ENCODE measurements around the gene HES7. TPM values are rescaled to one million over a fixed set of nuclear protein-coding genes. Genes with fewer than 3 reads are reported as not detected.
"Not testable (repeated sequence)": the region's sequence is repeated elsewhere in the genome, so short reads cannot be mapped to it uniquely, and the experiment has no call there.

Gene HES7
- total RNA-seq, 1 donor: under 0.01 TPM

DNA sequence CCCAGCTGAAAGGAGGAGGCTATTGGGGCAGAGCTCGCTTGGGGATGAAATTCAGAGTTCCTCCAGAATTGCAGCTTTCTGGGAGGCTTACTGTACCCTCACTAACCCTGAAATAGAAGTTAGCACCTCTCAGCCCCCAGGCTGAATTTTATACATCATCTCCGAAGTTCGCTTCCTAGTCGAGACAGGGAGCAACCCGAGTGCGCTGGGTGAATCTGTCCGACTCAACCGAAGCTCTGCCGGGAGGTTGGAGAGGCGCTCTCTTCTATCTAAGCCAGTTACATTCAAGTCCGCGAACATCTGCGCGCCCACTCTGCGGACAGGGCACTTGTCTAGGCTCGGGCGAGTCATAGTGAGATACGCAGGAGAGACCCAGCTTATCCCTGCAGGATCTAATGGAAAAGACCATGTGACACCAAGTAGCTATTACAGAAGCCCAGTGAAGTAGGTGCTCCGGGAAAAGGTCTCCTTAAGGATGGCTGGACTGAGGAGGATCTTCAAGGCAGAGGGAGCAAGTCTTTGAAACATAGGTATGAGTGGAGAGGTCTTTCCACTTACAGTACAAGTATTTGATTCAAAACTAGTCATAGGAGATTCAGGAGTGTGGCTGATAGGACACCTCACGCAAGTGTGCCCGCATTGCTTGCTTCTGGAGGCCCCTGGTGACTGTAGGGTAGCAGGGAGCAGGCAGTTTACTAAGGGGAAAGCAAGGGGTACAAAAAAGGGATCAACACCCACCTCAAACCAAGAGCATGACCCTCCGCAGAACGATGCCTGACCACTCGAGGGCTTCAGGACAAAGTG lies 646 bp upstream of the HES7 start:
- no peak for DNase-seq (ENCODE audit: low read depth in 2 of 3, low spot score in 2 of 3)

DNA sequence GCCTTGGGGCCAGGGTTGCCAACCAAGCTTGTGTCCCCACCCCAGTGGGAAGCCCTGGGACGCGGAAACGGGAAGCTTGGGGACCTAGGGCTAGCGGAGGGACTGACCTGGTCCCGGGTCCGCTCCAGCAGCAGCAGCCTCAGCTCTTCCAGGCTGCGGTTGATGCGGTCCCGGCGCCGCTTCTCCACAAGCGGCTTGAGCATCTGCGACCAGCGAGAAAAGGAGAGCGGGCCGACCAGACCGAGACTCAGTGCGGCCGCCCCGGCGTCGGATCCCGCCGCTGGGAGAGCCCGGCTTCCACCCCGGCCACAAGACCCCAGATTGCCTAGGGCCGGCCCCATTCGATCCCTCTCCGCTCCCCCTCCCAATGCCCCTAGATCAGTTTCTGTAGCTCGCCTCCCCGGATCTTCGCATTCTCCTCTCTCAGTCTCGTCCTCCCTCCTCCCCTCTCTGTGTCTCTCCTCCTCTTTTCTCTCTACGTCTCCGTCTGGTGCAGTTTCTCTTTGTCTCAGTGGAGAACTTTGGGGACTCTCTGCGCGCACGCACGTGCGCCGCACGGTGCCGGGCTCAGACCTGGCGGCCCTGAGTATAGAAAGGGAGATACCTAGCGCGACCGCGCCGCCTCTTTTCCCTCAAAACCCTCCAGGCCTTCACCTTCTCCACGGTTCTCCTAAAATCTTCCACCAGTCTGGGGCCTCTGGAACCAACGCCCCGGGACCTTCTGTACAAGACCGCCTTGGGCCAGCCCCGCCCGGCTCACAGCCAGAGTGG lies 797 bp downstream of the HES7 start:
- no peak for DNase-seq (ENCODE audit: low read depth in 2 of 3, low spot score in 2 of 3)

DNA sequence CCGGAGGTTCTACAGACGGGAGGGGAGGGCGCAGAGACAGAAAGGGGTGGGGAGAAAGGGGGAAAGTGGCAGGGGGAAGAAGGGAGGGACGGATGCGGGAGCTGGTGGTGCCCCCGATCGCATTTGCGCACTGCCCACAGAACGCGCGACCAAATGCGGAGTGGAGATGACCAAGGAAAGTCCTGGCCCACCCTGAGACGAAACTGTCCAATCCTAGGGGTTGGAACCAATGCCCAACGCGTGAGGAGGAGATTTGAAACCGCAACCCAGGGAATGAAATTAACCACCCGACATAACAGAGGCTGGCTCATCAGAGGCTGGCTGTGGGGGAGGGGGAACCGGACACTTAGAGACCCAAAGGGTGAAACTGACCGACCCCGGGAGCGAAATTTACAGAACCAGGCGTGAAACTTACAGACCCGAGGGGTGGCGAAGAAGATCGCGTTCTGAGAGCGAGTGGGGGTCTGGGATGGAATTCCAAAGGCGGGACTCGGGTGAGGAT lies 1.4 kb downstream of the HES7 start:
- no peak for DNase-seq (ENCODE audit: low read depth in 2 of 3, low spot score in 2 of 3)

DNA sequence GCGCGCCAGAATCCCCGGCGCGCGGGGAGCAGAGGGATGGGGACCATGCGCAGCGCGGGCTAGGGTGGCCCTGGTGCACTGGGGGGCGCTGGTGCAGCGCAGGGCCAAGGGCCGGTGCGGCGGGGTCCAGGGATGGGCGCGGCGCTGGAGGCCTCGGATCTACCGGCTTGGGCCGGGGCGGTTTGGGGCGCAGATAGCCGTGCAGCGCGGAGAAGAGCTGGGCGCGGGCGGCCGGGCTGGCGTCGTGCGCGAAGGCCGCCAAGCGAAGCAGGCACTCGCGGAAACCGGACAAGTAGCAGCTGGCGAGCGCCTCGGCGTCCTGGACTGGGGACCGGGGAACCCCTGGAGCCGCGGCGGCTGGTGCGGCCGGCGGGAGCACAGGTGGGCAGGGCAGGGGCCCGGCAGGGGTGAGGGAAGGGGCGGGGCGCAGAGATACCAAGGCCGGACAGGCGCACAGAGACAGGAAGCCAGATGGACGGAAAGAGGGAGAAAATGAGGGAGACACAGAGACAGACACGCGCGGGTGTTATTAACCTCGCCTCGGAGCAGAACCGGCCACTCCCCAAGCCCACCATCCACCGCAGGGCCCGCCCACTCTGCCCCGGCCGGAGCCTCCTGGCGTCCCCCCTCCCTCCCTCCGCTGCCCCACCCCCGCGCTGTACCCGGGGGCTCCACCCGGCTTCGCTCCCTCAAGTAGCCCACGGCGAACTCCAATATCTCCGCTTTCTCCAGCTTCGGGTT lies 2.1 kb downstream of the HES7 start:
- peak in 2 of 3 donors; percentile 65 to 77 for DNase-seq (ENCODE audit: low read depth in 2 of 3, low spot score in 2 of 3)

DNA sequence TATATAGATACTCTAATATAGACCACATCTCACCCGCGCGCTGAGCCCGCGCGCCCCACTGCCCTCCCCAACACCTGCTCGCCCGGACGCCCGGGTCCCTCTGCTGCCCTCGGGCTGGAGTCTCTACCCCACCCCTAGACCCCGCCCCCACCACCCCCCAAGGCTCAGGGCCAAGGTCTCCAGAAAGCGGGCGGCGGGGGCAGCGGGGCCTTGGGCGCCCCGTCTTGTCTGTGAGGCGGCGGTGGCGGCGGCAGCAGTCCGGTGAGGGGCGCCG lies 2.6 kb downstream of the HES7 start:
- no peak for DNase-seq (ENCODE audit: low read depth in 2 of 3, low spot score in 2 of 3)

DNA sequence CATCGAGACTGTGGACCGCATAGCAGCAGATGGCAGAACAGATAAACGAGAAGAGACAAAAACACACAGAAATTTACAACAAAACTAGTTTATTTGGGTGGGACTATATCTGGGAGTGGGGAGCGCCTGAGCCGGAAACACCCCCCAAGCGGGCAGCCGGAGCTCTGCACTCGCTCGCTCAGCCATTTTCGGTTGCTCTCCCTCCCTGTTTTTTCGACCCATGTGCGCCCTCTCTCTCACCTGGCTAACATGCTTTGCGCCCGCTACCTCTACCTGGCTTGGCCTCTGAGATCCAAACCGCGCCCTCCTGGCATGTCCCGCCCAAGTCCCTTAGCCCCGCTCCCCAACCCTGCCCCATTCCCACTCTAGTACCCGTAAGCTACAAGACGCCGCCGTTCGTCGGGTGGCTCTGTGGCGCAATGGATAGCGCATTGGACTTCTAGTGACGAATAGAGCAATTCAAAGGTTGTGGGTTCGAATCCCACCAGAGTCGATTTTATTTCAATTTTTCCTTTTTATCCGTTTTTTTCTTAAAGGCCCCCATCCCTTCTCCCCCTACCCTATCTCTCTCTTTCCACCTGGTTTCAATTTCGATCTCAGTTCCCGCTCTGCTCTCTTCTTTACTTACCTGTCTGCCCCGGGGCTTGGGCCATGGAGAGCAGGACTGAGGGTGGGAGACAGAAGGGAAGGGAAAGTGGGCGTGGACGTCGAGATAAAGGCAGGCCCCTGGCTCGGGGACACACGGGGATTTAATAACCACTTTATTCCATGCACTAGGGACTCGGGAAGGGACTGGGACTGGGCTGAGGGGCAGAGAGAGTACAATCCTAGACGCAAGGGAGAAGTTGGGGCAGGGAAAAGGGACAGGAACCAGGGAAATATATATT lies 3.1 kb downstream of the HES7 start:
- peak in 1 of 3 donors; percentile 70 for DNase-seq (ENCODE audit: low read depth in 2 of 3, low spot score in 2 of 3)

DNA sequence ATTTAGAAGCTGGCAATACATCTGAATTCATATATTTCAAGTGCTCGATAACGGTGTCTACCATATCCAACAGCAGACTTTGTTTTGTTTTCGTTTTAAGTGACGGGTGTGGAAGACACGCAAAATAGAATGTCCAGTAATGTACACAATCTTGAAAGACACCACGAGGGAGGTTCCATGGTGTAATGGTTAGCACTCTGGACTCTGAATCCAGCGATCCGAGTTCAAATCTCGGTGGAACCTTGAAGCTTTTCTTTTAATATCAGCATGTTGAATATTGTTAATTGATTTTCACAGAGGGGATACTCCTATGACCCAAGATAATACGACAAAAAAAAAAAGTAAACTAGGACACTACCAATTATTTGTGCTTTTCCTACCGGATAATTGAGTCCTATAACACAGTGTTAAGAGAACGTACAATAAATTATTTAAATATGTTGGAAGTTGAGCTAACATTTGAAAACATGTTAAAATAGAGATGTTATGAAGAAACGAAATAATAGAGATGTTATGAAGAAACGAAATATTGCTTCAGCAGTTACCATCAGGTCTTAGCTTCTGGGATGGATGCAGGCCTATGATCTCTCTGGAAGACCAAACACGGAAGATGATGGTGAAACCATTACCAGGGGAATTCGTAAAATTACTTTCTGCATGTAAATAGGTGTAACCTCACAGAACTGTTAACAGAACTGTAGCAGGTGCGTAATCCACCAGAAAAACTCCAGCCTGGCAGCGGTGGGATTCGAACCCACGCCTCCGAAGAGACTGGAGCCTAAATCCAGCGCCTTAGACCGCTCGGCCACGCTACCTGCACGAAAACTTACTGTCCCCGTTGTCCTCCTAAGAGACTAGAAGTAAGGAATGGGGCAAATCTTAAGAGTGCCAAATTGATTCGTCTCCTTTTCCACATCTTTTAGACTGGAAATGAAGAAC lies 4.1 kb downstream of the HES7 start:
- peak; percentile 83 to 98 (median 89) for DNase-seq (ENCODE audit: low read depth in 2 of 3, low spot score in 2 of 3)

DNA sequence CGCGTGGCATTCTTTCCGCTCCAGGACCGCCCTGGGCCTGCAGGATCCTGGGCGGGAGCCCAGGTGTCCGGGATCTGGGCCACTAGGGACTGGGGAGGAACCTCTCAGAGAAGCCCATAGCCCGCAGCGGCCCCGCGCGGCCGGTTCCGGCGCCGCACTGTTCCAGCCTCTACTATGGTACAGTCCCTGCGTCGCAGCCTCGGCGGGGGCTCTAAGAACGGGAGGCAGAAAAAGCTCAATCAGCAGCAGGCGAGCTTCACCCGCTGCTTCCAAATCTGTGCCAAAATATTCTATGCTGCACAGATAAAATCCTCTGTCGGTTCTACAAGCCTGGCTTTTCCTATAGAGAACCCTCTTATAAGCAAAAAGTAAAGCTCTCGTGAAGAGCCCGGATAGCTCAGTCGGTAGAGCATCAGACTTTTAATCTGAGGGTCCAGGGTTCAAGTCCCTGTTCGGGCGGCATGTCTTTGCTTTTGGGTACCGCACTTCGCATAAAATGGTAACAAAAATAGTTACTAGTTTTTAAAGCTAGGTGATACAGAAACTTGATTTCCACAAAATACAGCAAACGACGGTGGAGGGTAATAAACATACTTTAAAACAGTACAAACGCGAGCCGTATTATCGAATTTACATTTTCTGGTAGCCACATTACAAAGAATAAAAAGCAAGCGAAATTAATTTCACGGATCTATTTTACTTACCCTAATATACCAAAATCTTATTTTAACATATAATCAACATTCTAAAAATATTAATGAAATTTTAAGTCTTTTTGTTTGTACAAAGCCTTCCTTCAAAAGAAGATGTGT lies 4.9 kb downstream of the HES7 start:
- DNase-seq (ENCODE audit: low read depth in 2 of 3, low spot score in 2 of 3): peak; percentile 72 to 91 (median 83)

DNA sequence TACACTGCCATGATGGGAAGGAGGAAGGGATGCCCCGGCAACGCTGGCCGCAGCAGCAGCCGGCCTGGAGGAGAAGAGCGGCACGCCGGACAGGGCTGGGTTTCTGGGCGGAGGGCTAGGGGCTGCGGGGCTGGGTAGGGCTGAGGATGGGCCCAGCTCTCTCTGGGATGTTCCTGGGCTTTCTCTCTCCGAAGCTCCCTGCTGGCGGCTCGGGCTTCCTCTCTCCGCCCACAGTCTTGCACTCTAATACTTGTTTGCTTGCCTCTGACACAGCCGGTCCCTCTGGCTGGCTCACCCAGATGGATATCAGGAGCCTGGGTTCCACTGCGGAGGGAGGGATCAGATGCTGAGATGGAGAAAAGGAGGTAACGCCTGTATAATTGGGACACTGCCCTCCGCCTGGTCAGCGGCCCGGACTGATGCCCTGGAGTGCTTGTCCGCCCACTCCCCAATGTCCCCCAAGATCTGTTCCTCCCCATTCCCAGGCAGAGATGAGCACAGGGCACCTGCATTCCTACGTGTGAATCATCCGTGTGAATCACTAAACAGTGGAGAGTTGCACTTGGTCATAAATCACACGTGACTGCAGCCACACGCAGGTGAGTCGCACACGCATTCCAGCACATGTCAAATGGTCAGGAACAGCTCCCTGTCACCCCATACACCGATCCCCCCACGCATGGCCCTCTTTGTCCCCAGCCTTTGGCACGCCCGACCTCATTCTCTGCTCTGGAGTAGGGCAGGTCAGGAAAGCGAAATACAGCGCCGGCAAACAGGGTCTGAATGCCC lies 5.7 kb downstream of the HES7 start, which contains the start of gene ALOXE3:
ALOXE3 (minus strand) TSS at position 535 of the 789 bp plus-strand sequence; CDS start at position 11, 524 bp downstream.
- no peak for DNase-seq (ENCODE audit: low read depth in 2 of 3, low spot score in 2 of 3)

DNA sequence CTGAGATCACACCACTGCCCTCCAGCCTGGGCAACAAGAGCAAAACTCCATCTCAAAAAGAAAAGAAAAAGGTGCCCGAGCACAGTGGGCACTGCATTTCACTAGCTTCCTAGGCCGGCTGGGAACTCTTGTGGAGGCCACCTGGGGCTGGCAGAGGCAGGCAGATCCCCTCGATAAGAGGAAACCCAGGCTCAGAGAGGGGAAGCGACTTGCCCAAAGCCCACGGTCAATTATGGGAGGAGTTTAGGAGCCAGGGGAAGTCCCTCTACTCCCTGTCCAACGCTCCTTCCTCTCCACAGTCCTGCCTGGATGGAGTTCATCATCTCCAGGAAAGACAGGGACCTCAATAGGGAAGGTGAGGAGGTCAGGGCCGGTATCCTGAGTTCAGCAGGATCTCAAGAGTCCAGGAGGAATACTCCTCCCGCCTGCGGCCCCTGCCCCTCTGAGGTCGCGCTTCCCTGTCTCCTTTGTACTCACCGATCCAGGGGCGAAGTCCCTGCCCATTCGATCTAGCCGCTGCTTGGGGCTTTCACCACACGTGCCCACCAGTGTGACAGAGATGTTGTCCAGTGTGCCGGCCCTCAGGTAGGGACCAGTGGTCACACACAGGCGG lies 6.4 kb downstream of the HES7 start:
- no peak for DNase-seq (ENCODE audit: low read depth in 2 of 3, low spot score in 2 of 3)

DNA sequence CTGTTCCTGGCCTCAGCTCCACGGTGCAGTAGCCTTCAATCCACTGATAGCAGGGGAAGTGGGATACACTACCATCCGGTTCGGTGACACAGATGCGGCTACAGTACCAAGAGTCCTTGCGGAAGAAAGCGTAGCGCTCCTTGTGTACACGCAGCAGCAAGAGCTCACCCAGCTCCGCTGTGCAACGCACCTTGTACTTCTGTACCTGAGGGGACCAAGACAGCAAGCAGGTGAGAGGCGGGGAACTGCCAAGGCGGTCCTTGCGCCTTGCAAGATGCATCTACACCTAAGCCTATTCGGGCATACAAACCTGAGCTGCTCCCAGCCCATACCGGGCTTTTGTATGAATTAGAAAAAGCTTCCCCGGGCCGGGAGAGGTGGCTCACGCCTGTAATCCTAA lies 7.1 kb downstream of the HES7 start:
- DNase-seq (ENCODE audit: low read depth in 2 of 3, low spot score in 2 of 3): no peak

DNA sequence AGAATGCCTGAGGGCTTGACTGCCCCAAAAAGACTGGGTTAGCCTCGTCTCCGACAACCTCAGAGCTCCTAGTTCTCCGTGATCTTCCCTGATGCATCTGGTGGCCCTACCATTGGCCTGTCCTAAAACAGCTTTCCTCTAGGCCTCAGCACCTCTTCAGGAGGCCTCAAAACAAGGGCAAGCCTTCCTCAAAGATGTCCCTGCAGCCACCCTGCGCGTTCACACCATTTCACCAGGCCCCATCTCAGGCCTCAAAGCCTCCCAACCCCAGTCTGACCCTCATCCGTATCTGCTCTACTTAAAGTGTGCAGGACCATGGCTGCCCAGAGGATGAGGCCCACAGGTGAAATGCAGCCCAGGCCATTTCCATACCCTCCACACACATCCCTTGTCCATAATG lies 13.0 kb downstream of the HES7 start:
- no peak for DNase-seq (ENCODE audit: low read depth in 2 of 3, low spot score in 2 of 3)

DNA sequence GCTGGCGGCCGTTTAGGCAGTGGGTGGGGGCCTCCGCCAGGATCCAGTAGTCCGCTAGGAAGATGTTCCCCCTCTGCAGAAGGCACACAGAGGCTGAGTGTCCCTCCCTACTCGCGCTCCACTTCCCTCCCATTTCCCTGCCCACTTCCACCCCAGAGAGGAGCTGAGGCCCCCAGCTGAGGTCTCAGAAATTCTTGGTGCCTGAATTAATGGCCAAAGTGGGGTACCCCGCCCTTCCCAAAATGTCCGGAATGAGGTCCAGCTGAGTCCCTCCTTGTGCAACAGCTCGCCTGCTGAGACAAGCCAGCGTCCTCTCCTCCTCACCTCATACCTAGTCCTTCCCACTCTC lies 13.5 kb downstream of the HES7 start:
- no peak for DNase-seq (ENCODE audit: low read depth in 2 of 3, low spot score in 2 of 3)

DNA sequence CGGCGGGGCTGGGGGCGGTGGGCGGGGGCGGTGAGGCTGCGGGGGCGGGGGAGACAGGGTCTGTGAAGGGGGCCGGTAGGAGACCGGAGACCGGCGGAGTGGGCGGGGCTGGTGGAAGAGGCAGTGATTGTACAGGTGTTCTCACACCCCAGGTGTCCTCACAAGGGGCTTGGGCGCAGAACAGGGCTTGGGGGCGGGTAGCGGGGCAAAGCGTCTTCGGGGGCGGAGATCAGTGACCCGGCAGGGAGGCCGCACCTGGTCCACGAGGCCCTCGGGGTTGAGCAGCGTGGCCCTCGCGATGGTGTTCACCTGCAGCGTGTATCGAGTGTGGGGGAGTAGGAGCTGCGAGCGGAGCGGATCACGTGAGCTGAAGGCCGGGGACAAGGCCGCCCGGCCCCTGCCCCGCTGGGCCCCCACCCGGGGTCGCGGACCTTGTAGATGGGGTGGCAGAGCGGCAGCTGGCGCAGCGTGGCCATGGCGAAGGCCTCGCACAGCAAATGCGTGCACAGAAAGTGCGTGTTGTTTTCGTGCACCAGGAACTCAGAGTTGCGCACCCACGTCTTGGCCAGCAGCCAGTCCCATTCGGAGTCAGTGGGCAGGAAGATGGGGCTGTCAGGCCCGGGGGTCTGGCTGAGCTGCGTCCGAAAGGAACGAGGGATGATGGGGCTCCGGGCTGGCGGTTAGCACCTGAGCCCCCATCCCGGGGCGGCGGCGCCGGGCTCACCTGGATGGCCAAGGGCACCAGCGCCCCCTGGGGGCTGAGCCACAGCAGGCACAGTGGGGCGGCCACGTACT lies 14.0 kb downstream of the HES7 start:
- peak in 2 of 3 donors; percentile 71 to 77 for DNase-seq (ENCODE audit: low read depth in 2 of 3, low spot score in 2 of 3)

DNA sequence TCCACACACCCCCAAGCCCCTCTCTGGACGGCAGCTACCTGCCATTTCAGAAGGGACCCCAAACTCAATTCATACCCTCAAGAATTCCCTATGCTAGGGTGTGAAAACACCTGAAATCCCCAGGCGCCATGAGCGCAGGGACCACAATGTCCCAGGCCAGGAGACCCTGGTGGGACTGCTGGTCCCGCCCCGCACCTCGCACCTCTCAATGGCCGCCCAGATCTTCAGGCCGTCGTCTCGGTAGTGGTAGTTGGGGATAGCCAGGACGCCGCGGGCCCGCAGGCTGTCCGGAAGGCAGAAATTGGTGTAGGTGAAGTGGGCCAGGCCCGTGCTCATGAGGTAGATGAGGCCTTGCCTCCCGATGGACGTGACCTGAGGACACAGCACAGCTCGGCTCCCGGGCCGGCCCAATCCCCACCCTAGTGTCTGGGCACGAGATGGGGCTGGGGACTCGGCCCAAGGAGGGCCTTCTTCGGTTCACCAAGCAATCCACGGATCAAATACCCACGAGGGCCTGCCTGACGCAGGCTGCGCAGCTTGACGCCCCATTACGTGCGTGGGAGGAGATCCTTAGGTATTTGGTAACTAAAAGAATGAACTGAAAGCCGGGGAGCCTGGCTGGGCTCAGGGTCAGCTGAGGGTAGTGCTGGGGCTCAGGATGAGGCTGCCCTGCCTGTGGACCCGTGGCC lies 14.8 kb downstream of the HES7 start:
- DNase-seq (ENCODE audit: low read depth in 2 of 3, low spot score in 2 of 3): no peak

DNA sequence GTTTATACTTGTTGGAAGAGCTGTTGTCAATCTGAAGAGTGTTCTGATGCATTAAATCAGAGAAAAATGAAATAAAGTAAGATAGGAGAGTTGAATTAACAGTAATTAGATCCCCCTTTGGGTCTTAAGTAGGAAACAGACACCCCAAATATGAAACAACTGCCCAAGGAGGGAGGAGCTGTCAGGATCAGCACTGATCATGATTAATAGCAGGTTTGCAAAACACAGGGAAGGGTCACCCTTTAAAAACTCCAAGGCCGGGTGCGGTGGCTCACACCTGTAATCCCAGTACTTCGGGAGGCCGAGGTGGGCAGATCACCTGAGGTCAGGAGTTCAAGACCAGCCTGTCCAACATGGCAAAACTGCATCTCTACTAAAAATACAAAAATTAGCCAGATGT lies 16.9 kb downstream of the HES7 start:
- DNase-seq (ENCODE audit: low read depth in 2 of 3, low spot score in 2 of 3): not testable (repeated sequence)
